Right ventricle myocardium superior (tissue), 1 donor: ENCODE data around the gene NPY4R. TPM values are rescaled to one million over a fixed set of nuclear protein-coding genes. Genes with fewer than 3 reads are reported as not detected.
A peak's percentile ranks its signal among the peaks of the same experiment; 100 is the strongest.
"Not testable (repeated sequence)": the region's sequence is repeated elsewhere in the genome, so short reads cannot be mapped to it uniquely, and the experiment has no call there.

Experiments
- ATAC-seq: fragments of 200-7000 bp; cut with Tn5 transposase; one replicate; pipeline ENCODE4 v1.9.1; 2020; ENCODE audit warnings: mild to moderate bottlenecking; ENCODE audit not compliant: poor library complexity
- DNase-seq: peaks from one replicate; pipeline ENCODE4 v3.0.0-alpha.2; 2020
- intact Hi-C: fragments of 100-400 bp; cut with DNase I; formaldehyde crosslinking; loops from one replicate; pipeline ENCODE4 v1.11.2; 2022
- total RNA-seq: library from RNA; stranded (reverse); fragmentation: NEBNext Ultra II Directional; extraction: Animal tissue kit (Norgen Biotek cat#: 25700); gene quantifications from one replicate; pipeline ENCODE4 v1.2.1, GENCODE V29; 2021
- donor health status: DM: no; HTN: yes; CAD: no; lungs with severe emphysema.

NPY4R gene
- total RNA-seq, 1 donor from 2014 or later, result not detected

- peak; percentile 81 for ATAC-seq
- DNase-seq, intact Hi-C loops: not testable (repeated sequence)
Measured at GRCh38 chr10:46468119-46468809, 2.5 kb upstream of the NPY4R start.

- intact Hi-C loops, ATAC-seq, DNase-seq: not testable (repeated sequence)
Measured at GRCh38 chr10:46463608-46464007, 2.1 kb downstream of the NPY4R start.

GRCh38 chr10:46462276-46462675 lies 3.5 kb downstream of the NPY4R start:
- ATAC-seq, DNase-seq, intact Hi-C loops: not testable (repeated sequence)

GRCh38 chr10:46459579-46459978 lies 6.2 kb downstream of the NPY4R start:
- ATAC-seq, DNase-seq, intact Hi-C loops: not testable (repeated sequence)

- intact Hi-C loops, ATAC-seq, DNase-seq: not testable (repeated sequence)
Measured at GRCh38 chr10:46457071-46457470, 8.7 kb downstream of the NPY4R start.

- DNase-seq, ATAC-seq, intact Hi-C loops: not testable (repeated sequence)
Measured at GRCh38 chr10:46455992-46456391, 9.8 kb downstream of the NPY4R start.

- intact Hi-C loops, DNase-seq: not testable (repeated sequence)
- peak; percentile 28 for ATAC-seq
Measured at GRCh38 chr10:46451365-46451764, 14.4 kb downstream of the NPY4R start.

- ATAC-seq, DNase-seq, intact Hi-C loops: not testable (repeated sequence)
Measured at GRCh38 chr10:46450829-46451228, 14.9 kb downstream of the NPY4R start.

GRCh38 chr10:46447439-46447838 lies 18.3 kb downstream of the NPY4R start:
- DNase-seq, intact Hi-C loops, ATAC-seq: not testable (repeated sequence)

GRCh38 chr10:46445389-46446122 lies 20.2 kb downstream of the NPY4R start:
- DNase-seq, ATAC-seq, intact Hi-C loops: not testable (repeated sequence)

- ATAC-seq, DNase-seq, intact Hi-C loops: not testable (repeated sequence)
Measured at GRCh38 chr10:46443422-46443821, 22.3 kb downstream of the NPY4R start.

GRCh38 chr10:46442706-46443275 lies 23.0 kb downstream of the NPY4R start:
- ATAC-seq (peak; percentile 65), DNase-seq (peak; percentile 30)
- intact Hi-C loops, result not testable (repeated sequence)

GRCh38 chr10:46441837-46442278 lies 23.9 kb downstream of the NPY4R start:
- intact Hi-C loops, result not testable (repeated sequence)
- DNase-seq (peak; percentile 44), ATAC-seq (peak; percentile 90)

GRCh38 chr10:46440942-46441341 lies 24.8 kb downstream of the NPY4R start:
- ATAC-seq, result peak; percentile 59
- intact Hi-C loops, result not testable (repeated sequence)
- peak; percentile 49 for DNase-seq

GRCh38 chr10:46423550-46423949 lies 42.2 kb downstream of the NPY4R start:
- DNase-seq, intact Hi-C loops, ATAC-seq: not testable (repeated sequence)

GRCh38 chr10:46419570-46420379 lies 46.0 kb downstream of the NPY4R start:
- DNase-seq, intact Hi-C loops: not testable (repeated sequence)
- peak; percentile 50 for ATAC-seq

GRCh38 chr10:46418283-46418682 lies 47.5 kb downstream of the NPY4R start:
- DNase-seq, intact Hi-C loops: not testable (repeated sequence)
- ATAC-seq, result peak; percentile 37

GRCh38 chr10:46415291-46415690 lies 50.5 kb downstream of the NPY4R start:
- ATAC-seq, DNase-seq, intact Hi-C loops: not testable (repeated sequence)
